Epithelial cell of esophagus (primary cell): ENCODE data around the gene LRRFIP2.

Experiments used
- DNase-seq: peaks from one replicate; pipeline ENCODE4 v3.0.0; 2010; ENCODE audit warnings: low read depth
- H3K4me3 ChIP-seq: 2 replicates; pipeline ENCODE4 v1.5.1; 2011; ENCODE audit warnings: mild to moderate bottlenecking, low read length, control low read depth
- CTCF ChIP-seq: IDR thresholded peaks from 2 replicates; pipeline ENCODE4 v1.5.1; 2011; ENCODE audit warnings: low read depth, mild to moderate bottlenecking, low read length, control low read depth, inconsistent platforms; ENCODE audit not compliant: insufficient read depth; ENCODE audit errors: missing control alignments

LRRFIP2 gene

DNA sequence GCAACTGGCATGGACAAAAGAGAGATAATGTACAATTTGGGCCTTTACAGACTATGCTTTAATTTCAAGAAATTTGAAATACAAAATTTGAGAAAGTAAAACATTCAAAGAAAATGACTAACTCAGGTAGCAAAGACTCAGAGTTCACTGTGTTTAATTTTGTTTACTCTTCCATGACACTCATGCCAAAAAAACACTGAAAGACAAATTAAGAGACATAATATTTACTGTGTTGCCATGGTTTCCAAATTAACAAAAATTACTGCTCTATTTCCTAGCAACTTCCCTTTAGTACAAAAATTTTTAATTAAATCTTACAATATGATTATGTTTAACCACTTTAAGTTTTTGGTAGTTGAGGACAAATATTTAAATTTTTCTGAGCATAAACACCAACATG is 29.6 kb downstream of the LRRFIP2 start:
- DNase-seq = no peak
- no peak overlapping the region for H3K4me3 ChIP-seq
- no peak for TF ChIP-seq CTCF

DNA sequence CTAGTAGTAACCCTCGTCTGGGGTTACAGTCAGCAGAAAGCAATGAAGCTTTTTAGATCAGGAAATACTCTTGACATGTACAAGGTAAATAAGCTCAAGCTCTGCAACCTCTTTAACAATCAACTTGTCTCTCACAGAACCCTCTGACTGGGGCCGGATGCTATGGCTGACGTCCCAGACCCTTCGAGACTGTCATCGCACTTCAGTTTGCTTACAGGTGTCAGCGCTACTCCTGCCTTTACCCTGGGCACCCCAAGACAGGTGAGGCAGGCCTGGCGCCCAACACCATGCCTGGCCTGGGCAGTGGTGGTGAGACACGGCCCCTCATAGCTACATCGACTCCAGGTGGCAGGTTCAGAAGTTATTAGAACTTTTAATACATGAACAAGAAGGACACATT is 30.6 kb downstream of the LRRFIP2 start:
- TF ChIP-seq CTCF = no peak
- DNase-seq = no peak
- no peak overlapping the region for H3K4me3 ChIP-seq

- TF ChIP-seq CTCF = no peak
- DNase-seq = no peak
- H3K4me3 ChIP-seq = no peak overlapping the region
Measured at GRCh38 chr3:37141676-37142075, 32.7 kb downstream of the LRRFIP2 start.

DNA sequence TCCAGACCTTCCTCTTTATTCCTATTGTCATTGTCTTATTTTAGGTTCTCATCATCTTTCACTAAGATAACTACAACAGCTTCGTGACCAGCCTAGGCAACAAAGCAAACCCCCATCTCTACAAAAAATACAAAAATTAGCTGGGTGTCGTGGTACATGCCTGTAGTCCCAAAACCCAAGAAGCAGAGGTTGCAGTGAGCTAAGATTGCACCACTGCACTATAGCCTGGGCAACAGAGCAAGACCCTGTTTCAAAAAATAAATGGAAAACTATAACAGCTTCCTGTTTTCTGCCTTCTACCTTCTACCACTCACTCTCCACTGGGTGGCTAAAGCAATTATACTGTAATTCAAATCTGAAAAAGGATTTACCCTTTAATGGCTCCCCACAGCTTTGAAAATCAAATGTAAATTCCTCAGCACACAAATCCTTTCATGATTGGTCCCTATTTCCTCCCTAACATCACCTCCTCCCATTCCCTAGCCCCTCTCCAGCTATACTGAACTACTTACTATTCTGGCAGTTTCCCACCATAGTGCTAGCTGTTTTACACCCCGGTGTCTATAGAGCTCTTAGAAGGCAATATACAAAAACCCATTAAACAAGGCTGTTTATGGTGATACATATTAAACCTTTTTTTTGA is 33.4 kb downstream of the LRRFIP2 start:
- TF ChIP-seq CTCF = no peak
- DNase-seq = no peak
- H3K4me3 ChIP-seq = no peak overlapping the region

GRCh38 chr3:37139567-37140052 is 34.8 kb downstream of the LRRFIP2 start:
- no peak overlapping the region for H3K4me3 ChIP-seq
- DNase-seq = no peak
- no peak for TF ChIP-seq CTCF

DNA sequence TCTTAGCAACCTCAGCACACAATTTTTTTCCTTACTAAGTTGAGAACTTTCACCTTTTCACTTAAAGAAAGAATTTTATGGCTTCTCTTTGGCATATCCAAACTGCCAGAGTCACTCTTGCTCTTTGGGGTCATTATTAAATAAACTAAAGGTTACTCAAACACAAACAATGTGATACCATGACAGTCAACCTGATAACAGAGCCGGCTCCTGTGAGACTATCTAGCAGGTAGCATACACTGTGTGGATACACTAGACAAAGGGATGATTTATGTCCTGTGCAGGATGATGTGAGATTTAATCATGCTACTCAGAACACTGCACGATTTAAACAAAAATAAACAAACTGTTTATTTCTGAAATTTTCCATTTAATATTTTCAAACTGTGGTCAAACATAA is 35.6 kb downstream of the LRRFIP2 start:
- DNase-seq = no peak
- H3K4me3 ChIP-seq = no peak overlapping the region
- no peak for TF ChIP-seq CTCF

DNA sequence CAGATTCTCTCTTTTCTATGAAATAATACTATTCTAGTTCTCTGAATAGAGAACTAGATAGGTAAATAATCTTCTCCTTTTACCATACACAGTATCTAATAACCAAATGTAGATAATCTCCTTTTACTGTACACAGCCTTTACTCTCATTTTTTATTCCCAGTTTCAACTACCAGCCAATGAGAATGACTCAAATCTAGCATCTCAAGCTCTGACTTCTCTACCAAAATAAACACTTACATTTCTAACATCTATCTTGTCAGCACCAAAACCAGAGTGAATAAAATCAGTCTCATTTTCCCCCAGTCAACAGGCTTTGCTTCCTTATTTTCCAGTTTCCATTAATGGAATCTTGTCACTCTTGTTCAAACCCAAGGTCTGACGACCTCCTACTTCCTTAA is 36.9 kb downstream of the LRRFIP2 start:
- no peak for DNase-seq
- TF ChIP-seq CTCF = no peak
- H3K4me3 ChIP-seq = no peak overlapping the region
